ENCODE measurements around the gene POC1B.
"Not testable (repeated sequence)": the region's sequence is repeated elsewhere in the genome, so short reads cannot be mapped to it uniquely, and the experiment has no call there.

POC1B gene

DNA sequence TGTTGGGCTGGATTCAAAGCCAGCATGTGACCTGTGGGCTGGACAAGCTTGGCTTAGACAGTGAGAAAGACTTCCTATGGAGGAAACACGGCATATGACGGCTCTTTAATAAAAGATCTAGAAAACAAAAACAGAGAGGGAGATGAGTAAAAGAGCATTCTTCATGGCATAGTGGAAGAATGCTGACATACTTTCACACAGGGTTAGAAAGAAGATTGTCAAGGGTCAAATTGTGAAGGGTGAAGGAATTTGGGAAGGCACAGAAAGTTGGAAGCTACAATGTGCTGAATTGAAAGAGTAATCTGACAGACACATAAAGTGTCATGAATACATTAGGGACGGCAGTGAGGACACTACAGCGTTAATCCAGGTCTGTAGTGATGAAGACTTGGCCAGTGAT is 64.7 kb downstream of the POC1B start:
- H3K4me3 ChIP-seq (ENCODE audit: low read depth, low read length, poor library complexity, severe bottlenecking): no peak overlapping the region
- no peaks in the 10 kb centered on the region for H4K20me1 ChIP-seq (ENCODE audit: insufficient read depth, low read length)
- H3K79me2 ChIP-seq (ENCODE audit: insufficient read depth, low read length): no peaks in the 10 kb centered on the region
- no peak overlapping the region for H3K9ac ChIP-seq (ENCODE audit: low read length)
- no peak overlapping the region for H3K4me2 ChIP-seq (ENCODE audit: low read length)
- H3K9me2 ChIP-seq (ENCODE audit: low read depth, low read length): no peaks in the 10 kb centered on the region
- no peaks in the 10 kb centered on the region for H3F3A ChIP-seq (ENCODE audit: insufficient read depth, low read length)
- no peak for TF ChIP-seq EZH2 (IDR thresholded peaks at IDR 0.05; ENCODE audit: borderline replicate concordance, low read length)
- no peaks in the 10 kb centered on the region for H3K27me3 ChIP-seq (ENCODE audit: insufficient read depth, low read length)
- H3K9me3 ChIP-seq (ENCODE audit: low read length): no peaks in the 10 kb centered on the region
- no peak overlapping the region for H3K27ac ChIP-seq (ENCODE audit: low read depth, low read length, poor library complexity, severe bottlenecking)
- no peak overlapping the region for H2AFZ ChIP-seq (ENCODE audit: low read length)
- no peaks in the 10 kb centered on the region for H3K36me3 ChIP-seq (ENCODE audit: insufficient read depth, low read length)
- peaks cover 3% of the 10 kb centered on the region for H3K4me1 ChIP-seq (ENCODE audit: insufficient read depth, low read length, severe bottlenecking)

DNA sequence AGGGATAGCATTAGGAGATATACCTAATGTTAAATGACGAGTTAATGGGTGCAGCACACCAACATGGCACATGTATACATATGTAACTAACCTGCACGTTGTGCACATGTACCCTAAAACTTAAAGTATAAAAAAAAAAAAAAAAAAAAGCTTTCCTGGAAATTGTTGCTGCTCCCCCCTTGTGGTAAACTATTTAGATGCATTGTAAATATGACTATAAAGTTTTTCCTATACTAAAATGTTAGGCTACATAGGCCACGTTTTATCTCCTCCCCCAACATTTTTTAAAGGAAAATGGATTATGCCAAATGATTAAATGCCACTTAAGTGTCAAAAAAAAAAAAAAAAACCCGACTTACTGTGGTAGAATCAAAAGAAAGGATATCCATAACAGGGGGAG is 66.6 kb downstream of the POC1B start:
- H3K4me2 ChIP-seq (ENCODE audit: low read length); H3K27me3 ChIP-seq (ENCODE audit: insufficient read depth, low read length); H3K9me3 ChIP-seq (ENCODE audit: low read length); H3K9ac ChIP-seq (ENCODE audit: low read length); H3K9me2 ChIP-seq (ENCODE audit: low read depth, low read length); H3K36me3 ChIP-seq (ENCODE audit: insufficient read depth, low read length); H3F3A ChIP-seq (ENCODE audit: insufficient read depth, low read length); H3K27ac ChIP-seq (ENCODE audit: low read depth, low read length, poor library complexity, severe bottlenecking); H3K4me1 ChIP-seq (ENCODE audit: insufficient read depth, low read length, severe bottlenecking); H2AFZ ChIP-seq (ENCODE audit: low read length); H3K79me2 ChIP-seq (ENCODE audit: insufficient read depth, low read length); H3K4me3 ChIP-seq (ENCODE audit: low read depth, low read length, poor library complexity, severe bottlenecking); H4K20me1 ChIP-seq (ENCODE audit: insufficient read depth, low read length): not testable (repeated sequence)
- TF ChIP-seq, protein P1, sequence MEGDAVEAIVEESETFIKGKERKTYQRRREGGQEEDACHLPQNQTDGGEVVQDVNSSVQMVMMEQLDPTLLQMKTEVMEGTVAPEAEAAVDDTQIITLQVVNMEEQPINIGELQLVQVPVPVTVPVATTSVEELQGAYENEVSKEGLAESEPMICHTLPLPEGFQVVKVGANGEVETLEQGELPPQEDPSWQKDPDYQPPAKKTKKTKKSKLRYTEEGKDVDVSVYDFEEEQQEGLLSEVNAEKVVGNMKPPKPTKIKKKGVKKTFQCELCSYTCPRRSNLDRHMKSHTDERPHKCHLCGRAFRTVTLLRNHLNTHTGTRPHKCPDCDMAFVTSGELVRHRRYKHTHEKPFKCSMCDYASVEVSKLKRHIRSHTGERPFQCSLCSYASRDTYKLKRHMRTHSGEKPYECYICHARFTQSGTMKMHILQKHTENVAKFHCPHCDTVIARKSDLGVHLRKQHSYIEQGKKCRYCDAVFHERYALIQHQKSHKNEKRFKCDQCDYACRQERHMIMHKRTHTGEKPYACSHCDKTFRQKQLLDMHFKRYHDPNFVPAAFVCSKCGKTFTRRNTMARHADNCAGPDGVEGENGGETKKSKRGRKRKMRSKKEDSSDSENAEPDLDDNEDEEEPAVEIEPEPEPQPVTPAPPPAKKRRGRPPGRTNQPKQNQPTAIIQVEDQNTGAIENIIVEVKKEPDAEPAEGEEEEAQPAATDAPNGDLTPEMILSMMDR (IDR thresholded peaks at IDR 0.05; ENCODE audit: low read length): 0 out of 2 replicates have a peak, but pooled peaks have one; percentile 9

DNA sequence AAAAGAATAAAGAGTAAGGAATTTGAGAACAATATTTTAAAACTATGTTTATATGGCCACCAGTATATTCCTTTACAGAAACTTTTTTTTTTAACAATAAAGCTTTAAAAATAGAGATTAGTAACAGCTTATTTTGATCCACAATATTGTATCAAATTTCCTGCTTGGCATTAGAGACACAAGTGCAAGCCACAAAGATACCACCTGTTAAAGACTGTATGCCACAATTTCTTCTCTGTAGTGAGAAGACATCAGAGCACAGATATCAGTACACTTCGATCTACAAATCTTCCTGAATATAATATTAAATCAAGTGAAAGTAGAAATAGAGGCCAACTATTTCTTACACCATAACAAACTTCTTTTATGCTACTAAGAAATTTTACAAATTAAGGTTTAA is 69.3 kb downstream of the POC1B start:
- Histone ChIP-seq H3K27me3 (ENCODE audit: insufficient read depth, low read length) (no peaks in the 10 kb centered on the region), H3K36me3 (ENCODE audit: insufficient read depth, low read length) (no peaks in the 10 kb centered on the region)
- TF ChIP-seq, protein P1 (IDR thresholded peaks at IDR 0.05; ENCODE audit: low read length): no peak
- no peak for TF ChIP-seq EZH2 (IDR thresholded peaks at IDR 0.05; ENCODE audit: borderline replicate concordance, low read length)

DNA sequence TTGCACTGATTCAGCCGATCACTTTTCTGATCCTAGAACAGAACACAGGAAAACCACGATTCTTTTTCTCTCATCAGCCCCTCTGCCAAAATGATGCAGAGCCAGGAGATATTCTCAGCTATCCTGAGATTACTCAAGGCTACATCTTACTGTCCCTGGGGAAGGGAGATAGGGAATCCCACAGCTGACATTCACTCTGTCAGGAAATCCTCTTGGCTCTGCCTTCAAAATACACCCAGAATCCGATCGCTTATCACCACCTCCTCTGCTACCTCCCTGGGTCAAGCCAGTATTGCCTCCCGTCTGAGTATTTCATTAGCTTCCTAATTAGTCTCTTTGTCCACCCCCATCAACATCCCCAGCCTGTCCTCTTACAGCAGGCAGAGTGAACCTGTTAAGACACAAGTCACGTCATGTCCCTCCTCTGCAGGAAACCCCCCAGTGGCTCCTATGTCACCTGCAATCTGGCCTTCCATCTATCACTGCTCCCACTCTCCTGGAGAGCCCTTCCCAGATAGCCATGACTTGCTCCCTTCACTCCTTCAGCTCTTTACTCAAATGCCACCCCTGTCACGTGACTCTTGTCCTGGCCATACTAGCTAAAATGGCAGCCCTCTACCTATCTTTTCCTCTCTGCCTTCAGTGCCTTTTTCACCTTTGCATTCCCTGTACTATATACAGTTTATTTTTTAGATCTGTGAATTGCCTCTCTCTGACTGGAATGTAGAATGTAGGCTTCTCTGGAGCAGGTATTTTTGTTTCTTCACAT is 71.6 kb downstream of the POC1B start:
- Histone ChIP-seq H3K79me2 (ENCODE audit: insufficient read depth, low read length) (no peaks in the 10 kb centered on the region), H3K4me1 (ENCODE audit: insufficient read depth, low read length, severe bottlenecking) (no peaks in the 10 kb centered on the region), H3K9ac (ENCODE audit: low read length) (no peak overlapping the region), H3K9me3 (ENCODE audit: low read length) (no peaks in the 10 kb centered on the region), H4K20me1 (ENCODE audit: insufficient read depth, low read length) (no peaks in the 10 kb centered on the region), H2AFZ (ENCODE audit: low read length) (no peak overlapping the region), H3K9me2 (ENCODE audit: low read depth, low read length) (no peaks in the 10 kb centered on the region), H3K27ac (ENCODE audit: low read depth, low read length, poor library complexity, severe bottlenecking) (no peak overlapping the region), H3K36me3 (ENCODE audit: insufficient read depth, low read length) (no peaks in the 10 kb centered on the region), H3K27me3 (ENCODE audit: insufficient read depth, low read length) (no peaks in the 10 kb centered on the region), H3K4me3 (ENCODE audit: low read depth, low read length, poor library complexity, severe bottlenecking) (no peak overlapping the region), H3K4me2 (ENCODE audit: low read length) (no peak overlapping the region), H3F3A (ENCODE audit: insufficient read depth, low read length) (no peaks in the 10 kb centered on the region)
- TF ChIP-seq, protein P1 (IDR thresholded peaks at IDR 0.05; ENCODE audit: low read length): no peak
- no peak for TF ChIP-seq EZH2 (IDR thresholded peaks at IDR 0.05; ENCODE audit: borderline replicate concordance, low read length)

More for the DNA sequence above, 69.3 kb downstream of the POC1B start:
- Histone ChIP-seq H3K27ac (ENCODE audit: low read depth, low read length, poor library complexity, severe bottlenecking) (no peak overlapping the region), H3K9me2 (ENCODE audit: low read depth, low read length) (no peaks in the 10 kb centered on the region), H3K4me3 (ENCODE audit: low read depth, low read length, poor library complexity, severe bottlenecking) (no peak overlapping the region), H2AFZ (ENCODE audit: low read length) (no peak overlapping the region), H3F3A (ENCODE audit: insufficient read depth, low read length) (no peaks in the 10 kb centered on the region), H3K4me1 (ENCODE audit: insufficient read depth, low read length, severe bottlenecking) (no peaks in the 10 kb centered on the region), H4K20me1 (ENCODE audit: insufficient read depth, low read length) (no peaks in the 10 kb centered on the region), H3K9ac (ENCODE audit: low read length) (no peak overlapping the region), H3K4me2 (ENCODE audit: low read length) (no peak overlapping the region), H3K9me3 (ENCODE audit: low read length) (no peaks in the 10 kb centered on the region), H3K79me2 (ENCODE audit: insufficient read depth, low read length) (no peaks in the 10 kb centered on the region)

Data from OCI-LY1 (cell line).